ENCODE results near the gene HS6ST1.

DNA sequence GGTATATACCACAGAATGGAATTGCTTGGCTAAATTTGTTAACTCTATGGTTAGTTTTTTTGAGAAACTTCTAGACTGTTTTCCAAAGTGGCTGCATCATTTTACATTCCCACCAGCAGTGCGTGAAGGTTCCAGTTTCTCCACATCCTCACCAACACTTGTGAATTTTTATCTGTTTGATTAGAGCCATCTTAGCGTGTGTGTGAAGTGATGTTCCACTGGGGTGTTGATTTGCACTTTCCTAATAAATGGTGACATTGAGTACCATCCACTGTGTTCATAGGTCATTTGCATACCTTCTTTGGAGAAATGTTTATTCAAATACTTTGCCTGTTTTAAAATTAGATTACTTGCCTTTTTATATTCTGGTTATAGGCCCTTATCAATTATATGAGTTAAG, 37.5 kb upstream of the HS6ST1 start:
- TF ChIP-seq, protein P1, sequence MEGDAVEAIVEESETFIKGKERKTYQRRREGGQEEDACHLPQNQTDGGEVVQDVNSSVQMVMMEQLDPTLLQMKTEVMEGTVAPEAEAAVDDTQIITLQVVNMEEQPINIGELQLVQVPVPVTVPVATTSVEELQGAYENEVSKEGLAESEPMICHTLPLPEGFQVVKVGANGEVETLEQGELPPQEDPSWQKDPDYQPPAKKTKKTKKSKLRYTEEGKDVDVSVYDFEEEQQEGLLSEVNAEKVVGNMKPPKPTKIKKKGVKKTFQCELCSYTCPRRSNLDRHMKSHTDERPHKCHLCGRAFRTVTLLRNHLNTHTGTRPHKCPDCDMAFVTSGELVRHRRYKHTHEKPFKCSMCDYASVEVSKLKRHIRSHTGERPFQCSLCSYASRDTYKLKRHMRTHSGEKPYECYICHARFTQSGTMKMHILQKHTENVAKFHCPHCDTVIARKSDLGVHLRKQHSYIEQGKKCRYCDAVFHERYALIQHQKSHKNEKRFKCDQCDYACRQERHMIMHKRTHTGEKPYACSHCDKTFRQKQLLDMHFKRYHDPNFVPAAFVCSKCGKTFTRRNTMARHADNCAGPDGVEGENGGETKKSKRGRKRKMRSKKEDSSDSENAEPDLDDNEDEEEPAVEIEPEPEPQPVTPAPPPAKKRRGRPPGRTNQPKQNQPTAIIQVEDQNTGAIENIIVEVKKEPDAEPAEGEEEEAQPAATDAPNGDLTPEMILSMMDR (IDR thresholded peaks at IDR 0.05 in 4 of 5, conservative IDR thresholded peaks at IDR 0.05 in 1 of 5), result no peak
- TF ChIP-seq POLR2A (IDR thresholded peaks at IDR 0.05), result no peak
